HG02943 (cell line): ENCODE measurements around the gene DMWD.
A peak's percentile ranks its signal among the peaks of the same experiment; 100 is the strongest.
"Not testable (repeated sequence)": the region's sequence is repeated elsewhere in the genome, so short reads cannot be mapped to it uniquely, and the experiment has no call there.

Source experiments
- ATAC-seq: cut with Tn5 transposase; IDR thresholded peaks from one replicate; pipeline ENCODE4 v1.9.1; 2021; ENCODE audit warnings: mild to moderate bottlenecking, low read depth, moderate library complexity; ENCODE audit not compliant: unreplicated experiment

DMWD gene

GRCh38 chr19:45817010-45817724 lies 24.5 kb upstream of the DMWD start:
- ATAC-seq: peak; percentile 86

- ATAC-seq: no peak
Observed at GRCh38 chr19:45816236-45817009, 23.8 kb upstream of the DMWD start.

- ATAC-seq: no peak
Observed at GRCh38 chr19:45815481-45816216, 23.0 kb upstream of the DMWD start.

GRCh38 chr19:45814851-45815480 lies 22.3 kb upstream of the DMWD start, which contains the start of gene RSPH6A:
TSS of gene RSPH6A (minus strand) at chr19:45815308. CDS start at chr19:45815176, 132 bp downstream.
- ATAC-seq: no peak

GRCh38 chr19:45814166-45814780 lies 21.6 kb upstream of the DMWD start:
- ATAC-seq: no peak

GRCh38 chr19:45812297-45812696 lies 19.7 kb upstream of the DMWD start:
- ATAC-seq: no peak

GRCh38 chr19:45809643-45810159 lies 17.1 kb upstream of the DMWD start:
- no peak for ATAC-seq

- no peak for ATAC-seq
Observed at GRCh38 chr19:45805719-45806118, 13.1 kb upstream of the DMWD start.

- ATAC-seq: no peak
Observed at GRCh38 chr19:45804959-45805230, 12.2 kb upstream of the DMWD start.

- no peak for ATAC-seq
Observed at GRCh38 chr19:45804140-45804958, 11.7 kb upstream of the DMWD start.

GRCh38 chr19:45801603-45802175 lies 9.0 kb upstream of the DMWD start:
- ATAC-seq: no peak

GRCh38 chr19:45800070-45800553 lies 7.5 kb upstream of the DMWD start:
- no peak for ATAC-seq

GRCh38 chr19:45799541-45799940 lies 6.9 kb upstream of the DMWD start:
- not testable (repeated sequence) for ATAC-seq

GRCh38 chr19:45798995-45799517 lies 6.4 kb upstream of the DMWD start:
- no peak for ATAC-seq

GRCh38 chr19:45794627-45795026 lies 2.0 kb upstream of the DMWD start:
- ATAC-seq: no peak

GRCh38 chr19:45793876-45794275 lies 1.2 kb upstream of the DMWD start:
- ATAC-seq: no peak

- no peak for ATAC-seq
Observed at GRCh38 chr19:45793178-45793564, 526 bp upstream of the DMWD start.

GRCh38 chr19:45791744-45792469 lies 738 bp downstream of the DMWD start:
- no peak for ATAC-seq
